Body of pancreas (tissue), 4 donors: ENCODE measurements around the gene TCAIM. TPM values are rescaled to one million over a fixed set of nuclear protein-coding genes. Genes with fewer than 3 reads are reported as not detected.

Source experiments
- ATAC-seq: fragments of 150-250 bp; one replicate; pipeline ENCODE4 v1.9.1; 2016
- DNase-seq, 4 donors: peaks; one replicate each; pipeline ENCODE4 v3.0.0-alpha.2; 2019
- H3K27ac ChIP-seq, 4 donors: fragments of 200-600 bp; sonication (generic); 1 replicate in 3 of 4; 2 replicates in 1 of 4; pipeline versions ENCODE4 v1.5.1 to v1.6.1; 2016 to 2019; ENCODE audit warnings: mild to moderate bottlenecking in 1 of 4, mixed read lengths in 1 of 4, moderate library complexity in 1 of 4
- H3K27me3 ChIP-seq, 2 donors: fragments of 200-600 bp; sonication (generic); one replicate each; pipeline ENCODE4 v1.6.0; 2016; ENCODE audit warnings: mild to moderate bottlenecking in 1 of 2
- H3K36me3 ChIP-seq, 2 donors: fragments of 200-600 bp; sonication (generic); replicated peaks in 1 of 2; 2 replicates each; pipeline ENCODE4 v1.5.1; 2016; ENCODE audit warnings: low read depth in 2 of 2; ENCODE audit not compliant: insufficient read depth in 1 of 2
- H3K4me1 ChIP-seq: fragments of 200-600 bp; sonication (generic); one replicate; pipeline ENCODE4 v1.6.0; 2016
- H3K4me3 ChIP-seq, 2 donors: fragments of 200-600 bp; sonication (generic); 1 replicate in 1 of 2; 2 replicates in 1 of 2; pipeline ENCODE4 v1.5.1; 2016 to 2019
- H3K9me3 ChIP-seq, 3 donors: fragments of 200-600 bp; sonication (generic); 1 replicate in 2 of 3; 2 replicates in 1 of 3; pipeline ENCODE4 v1.5.1; 2016
- CTCF ChIP-seq, 7 experiments: fragments of 450-650 bp in 4 of 7; fragments of 200-600 bp in 3 of 7; sonication (generic) in 3 of 7; IDR thresholded peaks; one replicate each; pipeline ENCODE4 v1.5.1; 2016 to 2019; ENCODE audit warnings: antibody characterized with exemption in 7 of 7
- POLR2A ChIP-seq, 3 donors: fragments of 450-650 bp; IDR thresholded peaks; one replicate each; pipeline ENCODE4 v1.6.1; 2016; ENCODE audit warnings: antibody characterized with exemption in 3 of 3, mild to moderate bottlenecking in 2 of 3
- WGBS, 2 donors: methylation state at CpG; one replicate each; pipeline ENCODE4 v1.1.5; 2017; 5-methylcytosine and 5-hydroxymethylcytosine counted together
- intact Hi-C: fragments of 100-400 bp; cut with DNase I; formaldehyde crosslinking; loops from one replicate; pipeline ENCODE4 v1.15.1; 2023
- total RNA-seq, 2 donors: library from RNA; depleted of rRNA; stranded (reverse); fragments of >200 nt; gene quantifications; one replicate each; pipeline ENCODE4 v1.1.0, GENCODE V29; 2016

The TCAIM gene
- total RNA-seq, 2 donors from 2014 or later, result 14.8 to 15.6 TPM

- Histone ChIP-seq H3K27ac (no peak overlapping the region), H3K4me3 (no peak overlapping the region), H3K27me3 (no peaks in the 10 kb centered on the region), H3K9me3 (no peaks in the 10 kb centered on the region), H3K36me3 (no peaks in the 10 kb centered on the region), H3K4me1 (no peaks in the 10 kb centered on the region)
- DNase-seq (no peak), ATAC-seq (no peak)
- TF ChIP-seq POLR2A (IDR thresholded peaks at IDR 0.05) (no peak), CTCF (IDR thresholded peaks at IDR 0.05) (no peak)
- 83 to 85% methylated on average over 6 of the region's 6 CpGs for WGBS, 2 donors
- intact Hi-C loops, result no loop called here
Observed at GRCh38 chr3:44348993-44349392, 10.4 kb downstream of the TCAIM start.

GRCh38 chr3:44353355-44353924, 14.9 kb downstream of the TCAIM start:
- no peak overlapping the region for H3K27ac ChIP-seq
- ATAC-seq (no peak), DNase-seq (no peak)
- no peaks in the 10 kb centered on the region for H3K36me3 ChIP-seq
- TF ChIP-seq POLR2A (IDR thresholded peaks at IDR 0.05), result no peak
- no peak for TF ChIP-seq CTCF (IDR thresholded peaks at IDR 0.05)
- peaks cover 13% of the 10 kb centered on the region for H3K4me1 ChIP-seq
- H3K4me3 ChIP-seq, result no peak overlapping the region
- intact Hi-C loops, result no loop called here
- 86 to 88% methylated on average over 1 of the region's 1 CpG for WGBS, 2 donors
- H3K27me3 ChIP-seq, result no peaks in the 10 kb centered on the region
- H3K9me3 ChIP-seq, result no peaks in the 10 kb centered on the region

GRCh38 chr3:44355362-44356033, 16.9 kb downstream of the TCAIM start:
- Histone ChIP-seq H3K27ac (peak overlapping the region; percentile 35 to 59 (median 47)), H3K4me1 (peaks cover 13% of the 10 kb centered on the region), H3K27me3 (no peaks in the 10 kb centered on the region), H3K36me3 (no peaks in the 10 kb centered on the region), H3K4me3 (no peak overlapping the region), H3K9me3 (no peaks in the 10 kb centered on the region)
- 11 to 18% methylated on average over 2 of the region's 2 CpGs for WGBS, 2 donors
- DNase-seq (peak in 3 of 4 donors; percentile 47 to 66 (median 53)), ATAC-seq (peak; percentile 96)
- intact Hi-C loops, result no loop called here
- TF ChIP-seq POLR2A (IDR thresholded peaks at IDR 0.05), result no peak
- no peak for TF ChIP-seq CTCF (IDR thresholded peaks at IDR 0.05)

- ATAC-seq, result no peak
- H3K4me1 ChIP-seq, result peaks cover 29% of the 10 kb centered on the region
- 53 to 56% methylated on average over 3 of the region's 3 CpGs for WGBS, 2 donors
Observed at GRCh38 chr3:44359146-44359751, 20.7 kb downstream of the TCAIM start.

More at GRCh38 chr3:44359146-44359751, 20.7 kb downstream of the TCAIM start:
- Histone ChIP-seq H3K4me3 (no peak overlapping the region), H3K9me3 (no peaks in the 10 kb centered on the region), H3K27me3 (no peaks in the 10 kb centered on the region), H3K27ac (peak overlapping the region in 1 of 4 donors; percentile 43), H3K36me3 (no peaks in the 10 kb centered on the region)
- intact Hi-C loops, result no loop called here
- no peak for TF ChIP-seq POLR2A (IDR thresholded peaks at IDR 0.05)
- no peak for TF ChIP-seq CTCF (IDR thresholded peaks at IDR 0.05)
- DNase-seq, result no peak
